IPS DF 19.7 (cell line): ENCODE results near the gene PNKD.
A peak's percentile ranks its signal among the peaks of the same experiment; 100 is the strongest.
"Not testable (repeated sequence)": the region's sequence is repeated elsewhere in the genome, so short reads cannot be mapped to it uniquely, and the experiment has no call there.

Experiments
- DNase-seq: peaks from one replicate; pipeline ENCODE4 v3.0.0-alpha.2; 2013; ENCODE audit warnings: low read depth, low spot score

Gene PNKD

DNA sequence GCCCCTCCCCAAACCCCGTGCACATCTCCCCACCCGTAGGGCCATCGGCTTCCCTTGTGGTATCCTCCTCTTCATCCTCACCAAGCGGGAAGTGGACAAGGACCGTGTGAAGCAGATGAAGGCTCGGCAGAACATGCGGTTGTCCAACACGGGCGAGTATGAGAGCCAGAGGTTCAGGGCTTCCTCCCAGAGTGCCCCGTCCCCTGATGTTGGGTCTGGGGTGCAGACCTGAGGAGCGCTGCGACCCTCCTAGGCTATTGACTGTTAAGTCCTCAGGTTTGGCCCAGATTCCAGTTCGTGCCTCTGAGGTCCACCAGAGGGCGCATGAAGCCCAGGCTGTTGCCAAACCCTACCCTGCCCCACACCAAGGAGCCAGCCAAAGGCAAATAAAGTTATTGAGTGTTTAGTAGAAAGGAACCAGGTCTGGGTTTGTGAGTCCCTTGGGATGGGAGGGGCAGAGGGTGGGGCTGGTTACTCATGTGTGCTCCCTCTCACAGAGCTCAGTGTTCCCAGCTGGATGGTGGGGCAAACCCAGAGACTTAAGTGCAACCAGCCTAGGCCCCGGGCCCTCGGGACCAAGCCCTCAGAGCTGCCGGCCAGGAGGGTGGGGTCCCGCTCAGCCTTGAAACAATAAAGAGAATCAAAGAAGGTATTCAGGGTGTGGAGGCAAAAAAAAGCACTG lies 2.4 kb downstream of the PNKD start:
- no peak for DNase-seq

DNA sequence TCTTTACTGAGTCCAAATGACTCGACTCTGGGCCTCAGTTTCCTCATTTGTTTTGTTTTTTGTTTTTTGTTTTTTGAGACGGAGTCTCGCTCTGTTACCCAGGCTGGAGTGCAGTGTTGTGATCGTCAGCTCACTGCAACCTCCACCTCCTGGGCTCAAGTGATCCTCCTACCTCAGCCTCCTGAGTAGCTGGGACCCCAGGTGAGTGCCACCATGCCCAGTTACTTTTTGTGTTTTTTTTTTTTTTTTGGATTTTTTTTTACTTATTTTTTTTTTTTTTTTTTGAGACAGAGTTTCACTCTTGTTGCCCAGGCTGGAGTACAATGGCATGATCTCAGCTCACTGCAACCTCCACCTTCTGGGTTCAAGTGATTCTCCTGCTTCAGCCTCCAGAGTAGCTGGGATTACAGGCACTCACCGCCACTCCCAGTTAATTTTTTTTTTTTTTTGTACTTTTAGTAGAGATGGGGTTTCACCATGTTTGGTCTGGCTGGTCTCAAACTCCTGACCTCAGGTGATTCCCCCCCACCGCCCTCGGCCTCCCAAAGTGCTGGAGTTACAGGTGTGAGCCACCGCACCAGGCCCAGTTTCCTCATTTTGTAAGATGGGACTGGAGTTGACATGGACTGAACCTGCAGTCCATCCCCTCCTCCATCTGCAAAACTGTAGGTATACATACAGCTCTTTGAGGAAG lies 3.0 kb downstream of the PNKD start:
- not testable (repeated sequence) for DNase-seq

DNA sequence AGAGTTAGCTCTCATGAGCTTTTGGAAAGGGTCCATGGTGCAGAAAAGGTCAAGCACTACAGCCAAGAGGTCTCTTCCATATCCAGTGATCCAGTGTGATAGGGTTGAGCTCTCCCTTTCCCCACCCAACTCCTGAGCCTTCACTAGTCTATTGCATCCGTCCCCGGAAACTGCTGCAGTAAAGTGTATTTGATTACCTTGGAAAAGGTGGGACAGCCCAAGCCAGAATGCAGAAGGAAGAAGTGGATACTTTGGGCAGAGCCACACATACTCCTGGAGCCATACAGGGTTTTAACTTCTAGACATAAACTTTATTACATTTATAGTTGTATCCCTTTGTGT lies 3.6 kb downstream of the PNKD start:
- DNase-seq: no peak

DNA sequence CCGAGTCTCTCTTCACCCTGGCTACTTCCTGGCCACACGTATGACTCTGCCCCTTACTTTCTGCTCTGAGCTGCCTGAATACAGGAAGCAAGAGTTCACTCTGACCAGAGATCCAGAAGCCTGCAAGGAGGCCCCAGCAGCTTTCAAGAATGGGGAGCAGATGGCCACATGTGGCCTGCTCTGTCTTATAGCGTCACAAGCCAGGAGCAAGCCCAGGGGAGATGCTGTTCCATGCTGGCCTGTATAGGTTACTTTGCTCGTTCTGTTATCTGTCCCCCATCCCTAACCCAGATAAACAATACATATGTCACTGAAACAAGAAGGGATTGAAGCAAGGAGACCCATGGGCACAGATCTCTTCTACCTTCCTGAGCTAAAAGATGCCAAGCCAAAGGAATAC lies 4.3 kb downstream of the PNKD start:
- no peak for DNase-seq

DNA sequence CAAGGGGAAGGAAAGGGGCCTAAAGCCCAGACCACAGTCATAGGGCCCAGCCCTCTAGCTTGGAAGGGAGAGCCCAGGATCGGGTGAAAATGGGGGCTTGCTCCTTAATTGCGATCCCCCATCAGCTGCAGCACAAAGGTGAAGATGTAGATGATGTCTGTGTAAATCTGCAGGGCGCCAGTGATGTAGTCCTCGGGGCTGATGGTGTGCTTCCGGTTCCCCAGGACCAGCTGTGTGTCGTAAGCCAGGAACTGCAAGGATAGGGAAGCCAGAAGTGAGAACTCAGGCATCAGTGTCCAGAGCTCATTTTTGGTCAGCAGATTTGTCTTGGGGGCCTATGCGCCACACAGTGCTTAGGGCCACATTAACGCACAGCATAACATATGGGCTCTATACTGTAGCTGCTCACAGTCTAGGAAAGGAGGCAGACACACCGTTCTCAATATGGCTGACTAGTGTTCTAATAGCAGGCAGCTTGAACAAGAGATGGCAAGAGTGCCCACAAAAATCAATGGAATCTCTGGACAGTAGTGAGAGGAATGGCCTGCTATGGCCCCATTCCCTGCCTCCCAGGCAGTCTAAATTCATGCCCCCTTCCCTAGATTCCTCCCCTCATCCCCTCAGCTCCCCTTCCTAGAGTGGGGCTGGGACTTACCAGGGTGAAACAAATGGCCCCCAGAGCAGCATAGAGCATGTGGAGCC lies 5.2 kb downstream of the PNKD start:
- DNase-seq: no peak

DNA sequence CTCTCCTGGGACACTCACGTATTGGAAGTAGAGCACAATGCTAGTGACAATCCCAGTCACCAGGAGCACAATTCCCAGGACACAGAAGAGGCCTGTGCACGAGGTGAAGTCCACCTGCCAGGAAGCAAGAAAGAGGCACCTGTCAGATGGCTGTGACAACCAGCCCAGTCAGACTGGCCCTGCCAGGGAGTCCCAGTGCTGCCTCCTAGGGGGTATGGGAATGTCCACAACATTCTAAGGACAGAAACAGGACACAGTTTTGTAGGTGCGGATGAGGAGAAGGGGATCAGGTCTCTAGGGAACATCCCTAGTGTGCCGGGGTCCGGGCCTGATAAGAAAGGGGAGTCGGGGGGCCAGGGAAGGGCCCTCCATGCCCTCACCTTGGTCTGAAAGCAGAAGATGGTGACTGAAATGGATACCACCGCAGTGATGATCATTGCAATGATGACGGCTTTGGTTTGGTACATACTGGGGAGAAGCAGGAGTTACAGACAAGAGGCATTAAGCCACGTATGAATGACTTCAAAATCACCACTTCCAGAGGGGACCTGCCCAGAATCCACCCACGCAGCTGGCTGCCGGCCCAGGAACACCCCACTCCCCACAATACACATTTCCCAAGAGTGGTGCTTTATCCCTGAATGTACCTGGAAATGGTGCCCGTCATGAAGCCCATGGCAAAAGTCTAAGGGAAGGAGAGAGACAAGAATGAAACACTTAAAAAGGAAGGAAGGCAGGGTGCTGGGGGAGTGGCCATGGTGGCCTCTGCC lies 6.9 kb downstream of the PNKD start:
- no peak for DNase-seq

DNA sequence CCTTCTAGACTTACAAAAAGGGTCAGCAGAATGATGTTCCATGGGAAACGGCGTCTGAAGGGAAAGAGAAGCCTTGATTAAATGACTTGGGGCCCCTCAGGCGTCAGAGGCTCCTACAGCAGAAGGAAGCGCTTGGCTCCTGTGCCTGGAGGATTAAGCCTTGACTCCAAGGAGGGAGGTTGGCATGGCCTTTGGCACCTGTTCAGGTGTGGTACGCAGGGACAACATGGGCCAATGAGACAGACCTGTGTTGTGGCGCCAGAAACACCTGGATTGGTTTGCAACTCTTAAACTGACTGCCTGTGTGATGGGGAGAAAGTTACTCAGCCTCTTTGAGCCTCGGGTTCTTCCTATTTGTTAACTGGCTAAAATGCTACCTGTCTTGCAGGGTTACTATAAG lies 7.6 kb downstream of the PNKD start:
- no peak for DNase-seq

DNA sequence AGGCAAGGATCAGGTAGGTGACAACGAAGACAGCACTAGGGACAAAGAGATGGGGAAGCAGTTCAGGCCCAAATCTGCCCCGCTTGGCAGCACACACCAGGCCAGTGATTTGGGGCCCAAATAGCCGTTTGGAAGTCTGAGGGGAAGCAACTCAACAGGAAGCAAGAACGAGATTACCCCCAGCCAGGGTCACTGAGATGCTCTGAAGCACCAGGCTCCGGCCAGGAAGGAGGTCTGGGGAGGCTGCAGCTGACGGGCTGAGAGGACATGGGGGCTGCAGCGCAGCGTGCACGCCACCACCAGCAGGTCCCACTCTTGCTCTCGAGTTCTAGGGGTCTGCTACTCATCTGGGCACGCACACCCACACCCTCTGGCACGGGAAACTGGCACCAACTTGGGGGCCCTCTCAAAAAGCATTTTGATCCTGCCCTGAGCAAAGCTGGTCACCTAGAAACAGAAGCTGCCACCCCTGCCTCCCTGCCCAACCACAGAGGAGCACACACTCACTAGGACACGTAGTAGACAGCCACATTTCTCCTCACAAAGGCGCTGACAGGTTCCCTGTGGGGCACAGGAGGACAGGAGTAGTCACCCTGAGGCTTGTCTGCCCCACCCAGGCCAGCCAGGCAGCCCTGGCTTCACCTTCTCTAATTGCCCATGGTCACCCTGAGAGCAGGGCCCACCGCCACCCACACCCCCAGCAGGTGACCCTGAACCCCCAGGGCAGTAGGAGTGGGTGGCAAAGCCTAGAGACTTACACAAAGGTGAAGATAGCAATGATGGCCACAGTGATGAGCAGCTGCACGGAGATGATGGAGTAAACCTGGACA lies 8.4 kb downstream of the PNKD start:
- no peak for DNase-seq

DNA sequence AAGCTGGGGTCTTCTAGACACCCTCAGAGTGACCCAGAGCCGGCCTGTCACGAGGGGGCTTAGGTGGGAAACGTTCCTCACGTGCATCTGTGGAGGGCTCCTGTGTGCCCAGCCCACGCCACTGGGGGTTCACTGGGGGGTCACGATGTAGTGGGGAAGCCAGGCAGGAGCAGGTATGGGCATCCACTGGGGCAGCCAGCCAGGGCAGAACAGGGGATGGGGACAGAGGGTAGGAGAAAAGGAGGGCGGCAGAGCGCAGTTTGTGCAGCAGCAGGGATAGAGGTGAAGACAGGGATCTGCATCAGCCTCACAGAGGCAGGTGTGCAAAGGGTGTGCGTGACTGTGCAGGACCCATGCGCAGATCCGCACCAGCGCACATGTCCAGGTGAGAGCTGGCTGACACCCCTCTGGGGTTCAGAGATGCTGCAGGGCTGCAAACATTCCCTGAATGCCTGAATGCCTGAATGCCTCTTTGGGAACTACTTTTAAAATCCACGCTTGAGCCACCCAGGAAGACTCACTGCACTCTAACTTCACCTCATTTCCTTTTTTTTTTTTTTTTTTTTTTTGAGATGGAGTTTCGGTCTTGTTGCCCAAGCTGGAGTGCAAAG lies 10.0 kb downstream of the PNKD start:
- DNase-seq: no peak

DNA sequence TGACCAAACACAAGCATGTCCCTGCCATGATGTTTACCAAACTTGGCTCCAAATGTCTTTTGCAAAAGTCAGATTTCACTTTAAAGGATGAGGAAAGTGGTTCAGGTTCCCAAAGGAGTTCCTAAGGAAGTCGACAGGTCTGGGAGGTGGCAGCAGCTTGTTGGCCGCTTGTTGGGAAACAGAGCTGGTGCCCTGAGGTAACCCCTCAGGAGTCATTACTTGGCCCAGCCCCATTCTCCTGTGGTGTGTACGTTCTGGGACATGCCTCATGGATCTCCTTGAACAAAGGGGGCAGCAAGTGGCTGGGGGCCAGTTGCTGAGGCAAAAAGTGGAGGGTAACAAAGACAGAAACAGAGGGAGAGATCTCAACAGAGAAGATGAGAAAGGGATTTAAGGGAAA lies 11.1 kb downstream of the PNKD start:
- no peak for DNase-seq

DNA sequence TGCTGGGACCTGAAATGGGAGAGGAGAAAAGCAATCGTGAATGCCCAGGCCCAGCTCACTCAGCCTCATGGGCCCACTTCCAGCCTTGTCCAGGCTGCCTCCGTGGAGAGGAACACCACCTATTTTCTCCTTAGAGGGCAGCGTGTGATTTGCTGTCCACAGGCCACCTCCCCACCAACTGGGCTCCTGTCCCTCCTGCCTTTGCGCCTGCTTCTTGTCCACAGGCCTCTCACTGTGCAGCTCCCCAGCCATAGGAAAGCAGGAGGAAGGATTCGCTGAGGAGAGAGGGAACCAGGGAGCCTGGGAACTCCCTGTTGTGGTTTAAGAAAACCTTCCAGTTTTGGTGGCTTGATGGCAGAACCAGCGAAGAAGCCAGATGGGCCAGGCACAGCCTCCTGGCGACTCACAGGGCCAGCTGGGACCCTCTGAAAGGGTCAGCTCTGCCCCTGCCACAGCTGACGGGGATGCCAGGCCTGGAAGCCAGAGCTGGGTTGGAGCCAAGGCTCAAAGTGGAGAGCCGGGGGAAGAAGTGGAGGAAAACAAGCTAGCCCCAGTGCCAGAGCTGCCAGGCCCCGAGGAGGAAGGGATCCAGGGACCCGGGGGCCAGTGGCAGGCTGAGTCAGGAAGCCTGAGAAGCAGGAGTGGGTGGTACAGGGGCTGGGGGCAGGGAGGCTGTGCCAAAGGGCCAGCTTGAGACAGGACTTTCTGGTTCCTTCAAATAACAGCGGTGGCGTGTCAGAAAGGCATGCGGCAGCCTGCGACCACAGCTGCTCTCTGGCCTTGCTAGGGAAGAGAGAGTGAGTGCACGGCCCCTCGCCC lies 12.1 kb downstream of the PNKD start:
- DNase-seq: no peak

DNA sequence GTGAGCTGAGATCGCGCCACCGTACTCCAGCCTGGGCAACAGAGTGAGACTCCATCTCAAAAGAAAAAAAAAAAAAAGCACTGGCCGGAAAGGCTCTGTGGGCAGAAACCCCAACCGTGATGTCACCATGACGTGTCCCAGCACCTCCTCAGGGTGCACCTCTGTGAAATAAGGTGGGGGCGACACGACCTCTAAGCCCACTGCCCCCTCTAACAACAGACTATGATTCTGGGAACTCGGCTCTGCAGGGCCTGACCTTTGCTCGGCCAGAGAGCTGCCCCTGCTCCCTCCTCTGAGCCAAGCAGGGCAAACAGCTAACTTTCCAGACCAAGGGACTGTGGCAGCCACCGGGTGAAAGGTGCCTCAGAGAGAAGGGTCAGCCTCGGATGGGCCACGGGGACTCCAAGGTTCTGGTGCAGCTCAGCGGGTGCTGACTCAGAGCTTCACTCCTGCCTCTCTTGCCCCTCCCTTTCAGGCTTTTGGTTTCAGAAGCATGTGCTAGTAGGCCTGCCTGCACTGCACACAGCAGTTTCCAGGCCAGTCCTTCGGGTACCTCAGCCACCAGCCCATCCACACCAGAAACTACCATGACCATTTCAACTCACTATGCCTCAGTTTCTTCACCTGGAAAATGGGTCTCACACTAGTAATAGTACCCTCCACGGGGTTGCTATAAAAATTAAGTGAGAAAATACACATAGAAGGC lies 13.9 kb downstream of the PNKD start:
- no peak for DNase-seq

DNA sequence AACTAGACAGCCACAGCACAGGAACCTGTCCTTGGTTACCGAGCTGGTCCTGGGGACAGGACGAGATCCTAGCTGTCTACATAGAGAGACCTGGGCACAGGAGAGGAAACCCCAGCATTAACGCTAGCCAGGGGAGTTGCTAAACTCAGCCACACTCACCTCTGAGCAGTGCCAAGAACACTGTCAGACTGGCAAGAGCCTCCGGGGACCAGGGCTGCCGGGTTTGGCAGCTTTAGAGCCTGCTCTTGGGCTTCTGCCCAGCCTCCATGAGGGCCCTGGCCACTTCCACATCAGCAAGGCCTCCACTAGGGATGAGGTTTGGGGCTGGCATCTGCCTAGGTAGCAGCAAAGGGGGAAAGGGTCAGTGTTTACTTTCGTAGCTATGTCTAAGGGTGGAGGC lies 15.3 kb downstream of the PNKD start:
- no peak for DNase-seq

DNA sequence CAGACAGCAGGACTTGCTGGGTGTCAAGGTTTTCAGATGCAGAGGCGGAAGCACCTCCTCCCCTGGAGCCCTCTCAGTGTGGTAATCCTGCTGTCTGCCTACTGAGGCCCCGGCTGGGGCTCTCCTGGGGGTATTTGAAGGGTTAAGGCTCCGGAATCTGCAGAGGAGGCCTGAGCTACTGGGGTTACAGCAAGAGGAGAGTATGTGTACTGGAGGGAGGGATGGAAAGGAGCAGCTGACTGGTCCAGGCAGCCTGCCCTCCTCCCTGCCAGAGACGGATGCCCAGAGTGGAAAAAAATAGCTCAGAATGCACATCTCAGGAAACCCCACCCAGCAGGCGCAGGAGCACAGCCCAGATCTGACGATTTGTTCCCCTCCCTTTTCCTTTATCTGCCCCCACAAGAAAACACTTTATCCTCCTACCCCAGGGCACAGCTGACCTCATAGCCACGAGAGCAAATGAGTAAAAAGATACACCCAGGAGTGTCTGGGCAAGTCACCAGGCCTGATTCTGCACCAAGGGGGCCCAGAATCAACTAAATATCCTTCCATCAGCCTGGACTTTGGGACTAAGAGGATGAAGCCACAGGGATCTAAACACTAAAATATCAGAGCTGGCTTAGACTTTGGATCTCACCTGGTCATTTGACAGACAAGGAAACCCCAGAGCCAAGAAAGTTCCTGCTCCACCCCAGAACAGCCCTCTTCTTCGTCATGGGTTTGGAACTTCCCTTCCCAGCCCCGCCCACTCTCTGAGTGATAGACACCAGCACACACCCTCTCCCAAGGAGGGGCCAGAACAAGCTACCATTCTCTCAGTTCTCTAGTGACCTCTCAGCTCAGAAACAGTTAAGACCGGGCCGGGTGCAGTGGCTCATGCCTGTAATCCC lies 16.5 kb downstream of the PNKD start:
- peak; percentile 72 for DNase-seq

DNA sequence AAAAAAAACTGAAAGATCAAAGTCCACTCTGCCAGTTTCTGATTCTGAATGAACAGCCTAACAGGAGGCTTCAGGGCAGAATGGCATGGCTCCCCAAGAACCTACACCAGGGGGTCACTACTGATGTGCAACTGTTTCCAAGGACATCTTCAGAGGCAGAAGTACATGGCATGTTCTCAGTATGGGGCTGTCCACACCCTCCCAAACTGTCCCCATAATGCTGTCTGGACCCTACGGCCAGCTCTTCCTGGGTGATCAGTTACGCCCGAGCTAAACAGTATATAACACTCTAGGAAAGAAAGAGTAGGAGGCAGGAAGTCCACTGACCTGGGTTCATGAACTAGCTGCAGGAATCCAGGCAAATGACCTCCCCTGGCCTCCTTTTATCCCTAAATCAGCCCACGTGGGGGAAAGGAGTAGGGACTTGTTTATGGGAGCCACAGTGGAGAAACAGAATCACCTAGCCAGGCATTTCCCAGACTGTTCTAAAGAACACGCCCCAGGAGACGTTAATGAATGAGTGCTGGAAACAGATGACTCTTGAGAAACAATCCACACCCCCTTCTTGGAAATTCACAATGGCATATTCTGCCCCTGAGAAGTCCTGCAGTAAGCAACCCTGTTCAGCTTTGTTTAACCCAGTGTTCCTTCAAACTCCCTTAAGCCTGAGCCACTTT lies 19.5 kb downstream of the PNKD start:
- no peak for DNase-seq

DNA sequence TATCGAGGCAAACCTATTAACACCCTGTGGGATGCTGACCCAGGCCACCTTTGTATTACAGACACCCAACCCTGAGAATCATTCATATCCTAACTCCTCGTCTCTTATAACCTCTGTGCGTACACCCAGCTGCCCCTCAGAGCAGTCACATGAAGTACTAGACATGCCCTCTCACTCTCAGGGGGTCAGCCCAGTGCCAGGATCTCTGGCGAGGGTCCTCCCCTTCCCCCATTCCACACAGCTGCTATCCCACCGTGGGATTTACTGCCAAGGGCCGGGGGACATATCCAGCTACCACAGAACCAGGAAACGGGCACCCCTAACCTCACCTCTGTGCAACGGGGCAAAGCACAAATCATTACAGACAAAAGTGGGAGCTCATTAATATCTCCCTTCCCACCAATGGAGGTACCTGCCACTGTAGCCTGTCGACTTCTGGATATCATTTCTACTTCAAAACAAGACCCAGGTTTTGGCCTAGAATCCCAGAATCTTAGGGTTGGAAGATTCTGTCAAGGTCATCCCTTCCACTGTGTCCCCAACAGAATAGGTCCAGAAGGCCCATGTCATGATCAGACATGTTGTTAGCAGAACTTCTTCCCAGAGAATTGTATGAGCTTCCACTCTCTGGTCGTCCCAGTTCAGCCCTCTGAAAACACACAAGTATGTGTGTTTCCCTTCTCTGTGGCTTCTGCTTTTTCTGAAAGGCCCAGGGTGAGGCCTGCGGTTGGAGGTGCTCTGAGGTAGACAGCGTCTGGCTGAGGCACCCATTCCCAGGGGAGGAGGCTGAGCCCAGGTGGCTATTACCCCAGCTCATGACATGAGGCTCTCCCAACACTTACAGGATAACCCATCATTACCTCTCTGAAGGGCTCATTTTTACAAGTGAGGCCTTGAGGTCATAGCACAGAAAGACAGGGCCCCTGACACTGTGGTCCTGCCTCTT lies 20.3 kb downstream of the PNKD start:
- DNase-seq: no peak
